HG03432 (cell line): ENCODE measurements around the gene PCK1.

Source experiments
- ATAC-seq: cut with Tn5 transposase; IDR thresholded peaks from one replicate; pipeline ENCODE4 v1.9.1; 2021; ENCODE audit warnings: mild to moderate bottlenecking, moderate library complexity; ENCODE audit not compliant: unreplicated experiment

Gene PCK1

GRCh38 chr20:57600320-57601210 lies 39.7 kb downstream of the PCK1 start:
- no peak for ATAC-seq

- ATAC-seq: no peak
These were observed 40.3 kb downstream of the PCK1 start for GRCh38 chr20:57601211-57601570.

- ATAC-seq: no peak
These were observed 40.8 kb downstream of the PCK1 start for GRCh38 chr20:57601737-57602136.

- no peak for ATAC-seq
These were observed 42.2 kb downstream of the PCK1 start for GRCh38 chr20:57603120-57603519.

- no peak for ATAC-seq
These were observed 44.1 kb downstream of the PCK1 start for GRCh38 chr20:57605045-57605444.

- ATAC-seq: no peak
These were observed 45.0 kb downstream of the PCK1 start for GRCh38 chr20:57605878-57606277.

- no peak for ATAC-seq
These were observed 47.6 kb downstream of the PCK1 start for GRCh38 chr20:57608516-57608915.

GRCh38 chr20:57609086-57609841 lies 48.4 kb downstream of the PCK1 start:
- ATAC-seq: no peak

GRCh38 chr20:57609842-57610167 lies 48.9 kb downstream of the PCK1 start:
- ATAC-seq: no peak

GRCh38 chr20:57610261-57610952 lies 49.5 kb downstream of the PCK1 start:
- ATAC-seq: no peak

- ATAC-seq: no peak
These were observed 50.8 kb downstream of the PCK1 start for GRCh38 chr20:57611586-57612311.

- ATAC-seq: no peak
These were observed 51.5 kb downstream of the PCK1 start for GRCh38 chr20:57612436-57612835.

GRCh38 chr20:57612916-57613315 lies 52.0 kb downstream of the PCK1 start:
- no peak for ATAC-seq

- ATAC-seq: no peak
These were observed 52.6 kb downstream of the PCK1 start for GRCh38 chr20:57613481-57613921.

GRCh38 chr20:57614490-57615444 lies 53.9 kb downstream of the PCK1 start:
- ATAC-seq: no peak

GRCh38 chr20:57615445-57615811 lies 54.5 kb downstream of the PCK1 start:
- ATAC-seq: no peak

- no peak for ATAC-seq
These were observed 55.4 kb downstream of the PCK1 start for GRCh38 chr20:57616143-57616951.

GRCh38 chr20:57617079-57617795 lies 56.3 kb downstream of the PCK1 start:
- no peak for ATAC-seq
